Ramos (cell line): ENCODE measurements around the gene MAP3K2.

ENCODE experiments used
- in situ Hi-C: fragments of 300-500 bp; cut with MboI; formaldehyde crosslinking; loops from one replicate; pipeline ENCODE4 v1.14.3; 2022; ENCODE audit warnings: low sequenced_read_pairs; ENCODE audit not compliant: unreplicated experiment

MAP3K2 gene

GRCh38 chr2:127310980-127311379 lies 76.8 kb downstream of the MAP3K2 start:
- in situ Hi-C loops = no loop called here

GRCh38 chr2:127309468-127309867 lies 78.3 kb downstream of the MAP3K2 start:
- in situ Hi-C loops = no loop called here

- in situ Hi-C loops = no loop called here
Measured at GRCh38 chr2:127308586-127309138, 79.1 kb downstream of the MAP3K2 start.

GRCh38 chr2:127305990-127306585 lies 81.7 kb downstream of the MAP3K2 start:
- in situ Hi-C loops = no loop called here

GRCh38 chr2:127302168-127302567 lies 85.6 kb downstream of the MAP3K2 start:
- in situ Hi-C loops = no loop called here

GRCh38 chr2:127293748-127294562 lies 93.8 kb downstream of the MAP3K2 start, which contains the start of gene ERCC3:
ERCC3 (minus strand) TSS chr2:127294144; CDS start chr2:127294081, 63 bp downstream.
- in situ Hi-C loops = no loop called here

- in situ Hi-C loops = no loop called here
Measured at GRCh38 chr2:127293386-127293747, 94.4 kb downstream of the MAP3K2 start.

- in situ Hi-C loops = no loop called here
Measured at GRCh38 chr2:127288274-127288673, 99.5 kb downstream of the MAP3K2 start.

GRCh38 chr2:127283275-127283674 lies 104.5 kb downstream of the MAP3K2 start:
- in situ Hi-C loops = no loop called here

- in situ Hi-C loops = no loop called here
Measured at GRCh38 chr2:127280693-127281092, 107.1 kb downstream of the MAP3K2 start.

GRCh38 chr2:127279781-127280180 lies 108.0 kb downstream of the MAP3K2 start:
- in situ Hi-C loops = no loop called here

- in situ Hi-C loops = no loop called here
Measured at GRCh38 chr2:127278959-127279358, 108.8 kb downstream of the MAP3K2 start.

- in situ Hi-C loops = no loop called here
Measured at GRCh38 chr2:127277028-127277427, 110.7 kb downstream of the MAP3K2 start.

GRCh38 chr2:127275789-127276188 lies 112.0 kb downstream of the MAP3K2 start:
- in situ Hi-C loops = no loop called here

- in situ Hi-C loops = no loop called here
Measured at GRCh38 chr2:127275356-127275755, 112.4 kb downstream of the MAP3K2 start.

- in situ Hi-C loops = no loop called here
Measured at GRCh38 chr2:127270663-127271062, 117.1 kb downstream of the MAP3K2 start.

- in situ Hi-C loops = no loop called here
Measured at GRCh38 chr2:127261804-127262406, 125.9 kb downstream of the MAP3K2 start.

GRCh38 chr2:127259355-127259754 lies 128.4 kb downstream of the MAP3K2 start:
- in situ Hi-C loops = no loop called here

GRCh38 chr2:127256866-127257265 lies 130.9 kb downstream of the MAP3K2 start:
- in situ Hi-C loops = no loop called here

GRCh38 chr2:127256381-127256780 lies 131.4 kb downstream of the MAP3K2 start:
- in situ Hi-C loops = no loop called here

GRCh38 chr2:127255721-127256120 lies 132.1 kb downstream of the MAP3K2 start:
- in situ Hi-C loops = no loop called here
